Activated CD8-positive, alpha-beta T cell treated with anti-CD3 and anti-CD28 coated beads for 36 hours (primary cell): ENCODE measurements around the gene C2CD4C. TPM values are rescaled to one million over a fixed set of nuclear protein-coding genes. Genes with fewer than 3 reads are reported as not detected.

Experiments
- ATAC-seq: fragments of 200-7000 bp; cut with Tn5 transposase; one replicate; pipeline ENCODE4 v1.10.0; 2021; ENCODE audit warnings: mild to moderate bottlenecking, moderate library complexity
- CTCF ChIA-PET: fragments of 350-600 bp; sonication (Branson Sonifier 250); formaldehyde crosslinking; loops from one replicate; lab custom pipeline; 2021; ENCODE audit warnings: antibody characterized with exemption; lab: Charles Lee
- POLR2A ChIA-PET: fragments of 350-600 bp; sonication (Branson Sonifier 250); formaldehyde crosslinking; loops from one replicate; lab custom pipeline; 2021; ENCODE audit warnings: antibody characterized with exemption; lab: Charles Lee
- DNase-seq: peaks from one replicate; pipeline ENCODE4 v3.0.0-alpha.2; 2020
- H3K27ac Mint-ChIP-seq: one replicate; pipeline ENCODE4 v1.8.0; 2021; ENCODE audit warnings: mild to moderate bottlenecking, mixed read lengths
- H3K27me3 Mint-ChIP-seq: one replicate; pipeline ENCODE4 v1.8.0; 2021; ENCODE audit warnings: mixed read lengths
- H3K36me3 Mint-ChIP-seq: one replicate; pipeline ENCODE4 v1.8.0; 2021; ENCODE audit warnings: low read depth, mixed read lengths
- H3K4me1 Mint-ChIP-seq: one replicate; pipeline ENCODE4 v1.8.0; 2021; ENCODE audit warnings: low read depth, mixed read lengths
- H3K4me3 Mint-ChIP-seq: one replicate; pipeline ENCODE4 v1.8.0; 2021; ENCODE audit warnings: mild to moderate bottlenecking, moderate library complexity, mixed read lengths
- H3K9me3 Mint-ChIP-seq: one replicate; pipeline ENCODE4 v1.8.0; 2021; ENCODE audit warnings: mixed read lengths
- intact Hi-C: fragments of 100-400 bp; cut with micrococcal nuclease; formaldehyde crosslinking; loops from one replicate; pipeline ENCODE4 v1.10.0; 2022
- total RNA-seq, 2 experiments: library from RNA; stranded (reverse); gene quantifications; one replicate each; pipeline ENCODE4 v1.2.3, GENCODE V29; 2021
- TF ChIP-seq, protein P1 (sequence below): fragments of 200-600 bp; IDR thresholded peaks from one replicate; pipeline ENCODE4 v1.8.0; 2022; ENCODE audit warnings: antibody characterized with exemption, mild to moderate bottlenecking

The C2CD4C gene
- total RNA-seq, 2 experiments from 2014 or later = 0.13 to 0.25 TPM

- Mint-ChIP-seq H3K36me3 (no peaks in the 10 kb centered on the region), H3K9me3 (peaks cover 2% of the 10 kb centered on the region), H3K27me3 (peaks cover 21% of the 10 kb centered on the region), H3K4me3 (no peak overlapping the region), H3K4me1 (peaks cover 6% of the 10 kb centered on the region), H3K27ac (no peak overlapping the region)
- TF ChIP-seq, protein P1, sequence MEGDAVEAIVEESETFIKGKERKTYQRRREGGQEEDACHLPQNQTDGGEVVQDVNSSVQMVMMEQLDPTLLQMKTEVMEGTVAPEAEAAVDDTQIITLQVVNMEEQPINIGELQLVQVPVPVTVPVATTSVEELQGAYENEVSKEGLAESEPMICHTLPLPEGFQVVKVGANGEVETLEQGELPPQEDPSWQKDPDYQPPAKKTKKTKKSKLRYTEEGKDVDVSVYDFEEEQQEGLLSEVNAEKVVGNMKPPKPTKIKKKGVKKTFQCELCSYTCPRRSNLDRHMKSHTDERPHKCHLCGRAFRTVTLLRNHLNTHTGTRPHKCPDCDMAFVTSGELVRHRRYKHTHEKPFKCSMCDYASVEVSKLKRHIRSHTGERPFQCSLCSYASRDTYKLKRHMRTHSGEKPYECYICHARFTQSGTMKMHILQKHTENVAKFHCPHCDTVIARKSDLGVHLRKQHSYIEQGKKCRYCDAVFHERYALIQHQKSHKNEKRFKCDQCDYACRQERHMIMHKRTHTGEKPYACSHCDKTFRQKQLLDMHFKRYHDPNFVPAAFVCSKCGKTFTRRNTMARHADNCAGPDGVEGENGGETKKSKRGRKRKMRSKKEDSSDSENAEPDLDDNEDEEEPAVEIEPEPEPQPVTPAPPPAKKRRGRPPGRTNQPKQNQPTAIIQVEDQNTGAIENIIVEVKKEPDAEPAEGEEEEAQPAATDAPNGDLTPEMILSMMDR = no peak
- DNase-seq = no peak
- ChIA-PET CTCF (no interaction called here), POLR2A (no interaction called here)
- ATAC-seq = no peak
- intact Hi-C loops = no loop called here
Observed at GRCh38 chr19:442085-442484, 33.1 kb upstream of the C2CD4C start.

- peaks cover 2% of the 10 kb centered on the region for H3K9me3 Mint-ChIP-seq
- H3K27me3 Mint-ChIP-seq = peaks cover 23% of the 10 kb centered on the region
- TF ChIP-seq, protein P1 = no peak
- CTCF ChIA-PET = no interaction called here
- peaks cover 6% of the 10 kb centered on the region for H3K4me1 Mint-ChIP-seq
- intact Hi-C loops = no loop called here
- no peak overlapping the region for H3K27ac Mint-ChIP-seq
- ATAC-seq (no peak), DNase-seq (no peak)
- H3K4me3 Mint-ChIP-seq = no peak overlapping the region
- POLR2A ChIA-PET = no interaction called here
- H3K36me3 Mint-ChIP-seq = no peaks in the 10 kb centered on the region
Observed at GRCh38 chr19:441213-441836, 32.4 kb upstream of the C2CD4C start.

- no peak overlapping the region for H3K27ac Mint-ChIP-seq
- ChIA-PET CTCF (no interaction called here), POLR2A (no interaction called here)
- no peak for ATAC-seq
- peaks cover 2% of the 10 kb centered on the region for H3K9me3 Mint-ChIP-seq
- DNase-seq = no peak
- H3K4me1 Mint-ChIP-seq = peaks cover 6% of the 10 kb centered on the region
- intact Hi-C loops = no loop called here
- no peak overlapping the region for H3K4me3 Mint-ChIP-seq
- peaks cover 23% of the 10 kb centered on the region for H3K27me3 Mint-ChIP-seq
- H3K36me3 Mint-ChIP-seq = no peaks in the 10 kb centered on the region
- TF ChIP-seq, protein P1 = no peak
Observed at GRCh38 chr19:440391-441212, 31.7 kb upstream of the C2CD4C start.

DNA sequence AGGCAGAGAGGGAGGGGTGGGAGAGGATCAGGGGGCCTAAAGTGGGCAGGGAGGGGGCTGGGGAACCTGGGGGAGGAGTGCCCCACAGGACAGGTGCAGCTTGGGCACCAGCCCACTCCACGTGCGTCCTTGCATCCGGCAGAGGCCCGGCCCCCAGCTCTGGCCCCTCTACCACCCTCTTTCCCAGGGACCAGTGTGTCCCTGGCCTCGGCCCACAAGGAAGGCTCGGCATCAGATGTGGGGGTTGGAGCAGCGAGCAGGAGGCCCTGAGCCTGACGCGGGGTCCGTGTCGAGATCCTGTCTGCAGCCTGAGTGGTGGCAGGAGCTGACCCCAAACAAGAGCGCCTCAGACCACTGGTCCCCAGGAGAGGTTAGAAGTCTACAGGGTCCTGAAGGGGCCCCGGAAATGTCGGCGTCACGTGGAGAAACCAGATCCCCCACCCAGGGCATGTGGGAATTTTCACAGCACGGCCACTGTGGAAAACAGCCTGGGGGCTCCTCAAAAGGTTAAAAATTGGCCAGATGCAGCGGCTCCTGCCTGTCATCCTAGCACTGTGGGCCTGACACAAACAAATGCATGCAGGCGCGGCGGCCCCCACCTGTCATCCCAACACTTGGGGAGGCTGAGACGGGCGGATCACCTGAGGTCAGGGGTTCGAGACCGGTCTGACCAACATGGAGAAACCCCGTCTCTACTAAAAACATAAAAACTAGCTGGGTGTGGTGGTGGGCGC, 30.4 kb upstream of the C2CD4C start:
- CTCF ChIA-PET = no interaction called here
- intact Hi-C loops = no loop called here
- Mint-ChIP-seq H3K27me3 (peaks cover 23% of the 10 kb centered on the region), H3K36me3 (no peaks in the 10 kb centered on the region), H3K4me1 (peaks cover 6% of the 10 kb centered on the region), H3K4me3 (no peak overlapping the region), H3K9me3 (peaks cover 2% of the 10 kb centered on the region), H3K27ac (no peak overlapping the region)
- POLR2A ChIA-PET = no interaction called here
- TF ChIP-seq, protein P1 = no peak
- ATAC-seq = no peak
- DNase-seq = no peak
